GM19035 (cell line): ENCODE results near the gene TTC4.

Experiments
- ATAC-seq: cut with Tn5 transposase; IDR thresholded peaks from one replicate; pipeline ENCODE4 v1.9.1; 2021; ENCODE audit not compliant: unreplicated experiment

TTC4 gene, protein sequence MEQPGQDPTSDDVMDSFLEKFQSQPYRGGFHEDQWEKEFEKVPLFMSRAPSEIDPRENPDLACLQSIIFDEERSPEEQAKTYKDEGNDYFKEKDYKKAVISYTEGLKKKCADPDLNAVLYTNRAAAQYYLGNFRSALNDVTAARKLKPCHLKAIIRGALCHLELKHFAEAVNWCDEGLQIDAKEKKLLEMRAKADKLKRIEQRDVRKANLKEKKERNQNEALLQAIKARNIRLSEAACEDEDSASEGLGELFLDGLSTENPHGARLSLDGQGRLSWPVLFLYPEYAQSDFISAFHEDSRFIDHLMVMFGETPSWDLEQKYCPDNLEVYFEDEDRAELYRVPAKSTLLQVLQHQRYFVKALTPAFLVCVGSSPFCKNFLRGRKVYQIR

DNA sequence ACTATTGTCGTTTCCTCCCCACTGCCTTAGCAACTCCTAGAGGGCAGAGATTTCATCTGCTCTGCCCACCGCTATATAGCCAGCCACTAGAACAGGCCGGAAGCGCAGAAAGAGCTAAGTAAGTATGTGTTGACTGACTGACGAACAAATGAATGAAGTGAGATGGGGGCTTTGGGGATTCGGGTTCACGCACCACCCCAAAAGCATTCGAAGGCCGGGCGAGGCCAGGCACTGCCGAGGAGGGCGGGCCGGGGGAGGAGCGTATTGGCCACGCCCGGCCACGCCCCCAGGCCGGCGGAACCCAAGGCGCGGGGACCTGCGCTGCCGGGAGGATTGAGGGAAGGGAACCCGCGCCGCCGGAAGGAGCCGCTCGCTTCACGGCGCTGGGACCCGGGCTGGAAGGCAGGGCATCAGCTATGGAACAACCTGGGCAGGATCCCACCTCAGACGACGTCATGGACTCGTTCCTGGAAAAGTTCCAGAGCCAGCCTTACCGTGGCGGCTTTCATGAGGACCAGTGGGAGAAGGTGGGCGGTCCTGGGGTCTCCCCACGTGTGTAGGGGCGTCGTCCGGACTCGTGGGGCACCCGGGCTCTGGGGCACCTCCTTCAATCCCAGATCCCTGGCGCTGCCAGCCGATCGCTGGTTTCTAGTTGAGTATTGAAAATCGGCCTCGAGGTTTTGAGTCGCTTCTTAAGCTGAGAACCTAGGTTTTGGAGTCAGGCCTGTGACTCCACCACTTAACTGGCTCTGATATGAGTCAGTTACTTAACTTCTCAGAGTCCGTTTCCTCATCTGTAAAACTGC is at the start of gene TTC4:
Gene TTC4, plus strand, starts transcription at position 369 of the 806 bp plus-strand sequence. Its CDS starts 48 bp downstream, at position 417.
- ATAC-seq = peak; percentile 95

DNA sequence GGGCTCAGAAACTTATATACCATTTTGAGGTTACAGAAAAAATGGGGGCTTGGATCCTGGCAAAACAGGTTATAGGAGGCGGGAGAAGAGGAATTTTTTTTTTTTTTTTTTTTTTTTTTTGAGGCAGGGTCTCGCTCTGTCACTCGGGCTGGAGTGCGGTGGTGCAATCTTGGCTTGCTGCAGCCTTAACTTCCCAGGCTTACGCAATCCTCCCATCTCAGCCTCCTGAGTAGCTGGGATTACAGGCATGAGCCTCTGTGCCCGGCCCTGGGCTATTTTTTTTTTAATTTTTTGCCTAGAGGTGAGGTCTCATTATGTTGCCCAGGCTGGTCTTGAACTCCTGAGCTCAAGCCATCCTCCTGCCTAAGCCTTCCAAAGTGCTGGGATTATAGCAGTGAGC is 49.3 kb upstream of the TTC4 start:
- ATAC-seq = no peak

DNA sequence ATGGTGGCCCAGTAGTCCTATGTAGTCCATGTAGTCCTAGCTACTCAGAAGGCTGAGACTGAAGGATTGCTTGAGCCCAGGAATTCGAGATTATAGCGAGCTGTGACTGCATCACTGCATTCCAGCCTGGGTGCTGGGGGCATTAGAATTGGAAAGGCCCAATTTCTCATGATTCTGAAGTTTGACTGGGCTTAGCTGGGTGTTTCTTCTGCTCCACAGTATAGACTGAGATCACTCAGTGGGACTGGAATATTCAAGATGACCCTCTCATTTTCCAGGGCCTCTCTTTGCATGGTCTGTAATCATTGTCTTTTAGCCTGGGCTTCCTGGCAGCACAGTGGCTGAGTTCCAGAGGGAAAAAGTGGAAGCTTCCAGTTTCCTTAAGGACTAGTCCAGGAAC is 47.9 kb upstream of the TTC4 start:
- no peak for ATAC-seq

DNA sequence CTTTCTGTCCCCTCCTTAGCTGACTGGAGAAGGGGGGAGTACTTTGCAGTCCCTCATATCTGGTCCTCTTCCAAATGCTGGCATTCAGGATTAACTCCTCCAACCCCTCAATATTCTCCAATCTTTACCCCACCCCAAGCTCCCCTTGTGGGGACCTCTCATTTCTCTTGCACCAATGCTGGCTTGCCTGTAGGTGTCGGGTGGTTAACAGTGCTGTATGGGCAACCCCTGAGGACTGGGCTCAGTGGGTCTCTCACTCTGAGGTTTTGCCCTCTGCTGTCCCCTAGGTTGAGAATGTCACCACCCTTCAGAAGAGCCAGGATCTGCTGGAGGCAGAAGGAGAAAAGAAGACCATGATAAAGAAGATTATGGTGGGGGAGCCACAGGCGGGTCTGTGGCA is 47.1 kb upstream of the TTC4 start:
- ATAC-seq = no peak

DNA sequence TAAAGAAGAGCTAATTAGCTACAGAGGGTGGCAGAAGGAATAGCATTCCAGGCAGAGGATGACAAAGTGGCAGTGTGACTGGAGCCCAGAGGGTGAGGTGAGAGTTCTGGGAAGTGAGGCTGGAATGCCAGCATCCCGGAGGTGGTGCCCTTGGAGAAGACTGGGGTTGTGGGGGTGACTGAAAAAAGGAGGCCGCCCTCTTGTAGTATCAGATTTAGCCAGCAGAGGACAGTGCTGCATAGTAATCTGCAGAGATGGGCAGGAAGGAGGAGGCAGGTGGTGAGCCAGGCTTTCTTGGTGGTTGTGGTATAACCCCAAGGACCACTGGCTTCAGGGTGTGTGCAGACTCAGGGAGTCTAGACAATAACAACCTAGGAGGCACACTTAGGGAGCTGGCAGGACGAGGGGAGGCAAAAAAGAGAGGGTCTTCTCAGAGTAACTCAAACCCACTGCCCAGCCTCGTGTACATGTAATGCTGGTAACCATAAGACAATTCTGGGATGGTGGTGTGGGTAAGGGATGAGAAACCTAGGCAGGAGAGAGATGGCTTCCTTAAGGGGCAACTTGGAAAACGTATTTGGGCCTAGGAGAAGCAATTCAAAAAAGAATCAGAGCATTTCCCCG is 43.6 kb upstream of the TTC4 start:
- ATAC-seq = peak; percentile 58

DNA sequence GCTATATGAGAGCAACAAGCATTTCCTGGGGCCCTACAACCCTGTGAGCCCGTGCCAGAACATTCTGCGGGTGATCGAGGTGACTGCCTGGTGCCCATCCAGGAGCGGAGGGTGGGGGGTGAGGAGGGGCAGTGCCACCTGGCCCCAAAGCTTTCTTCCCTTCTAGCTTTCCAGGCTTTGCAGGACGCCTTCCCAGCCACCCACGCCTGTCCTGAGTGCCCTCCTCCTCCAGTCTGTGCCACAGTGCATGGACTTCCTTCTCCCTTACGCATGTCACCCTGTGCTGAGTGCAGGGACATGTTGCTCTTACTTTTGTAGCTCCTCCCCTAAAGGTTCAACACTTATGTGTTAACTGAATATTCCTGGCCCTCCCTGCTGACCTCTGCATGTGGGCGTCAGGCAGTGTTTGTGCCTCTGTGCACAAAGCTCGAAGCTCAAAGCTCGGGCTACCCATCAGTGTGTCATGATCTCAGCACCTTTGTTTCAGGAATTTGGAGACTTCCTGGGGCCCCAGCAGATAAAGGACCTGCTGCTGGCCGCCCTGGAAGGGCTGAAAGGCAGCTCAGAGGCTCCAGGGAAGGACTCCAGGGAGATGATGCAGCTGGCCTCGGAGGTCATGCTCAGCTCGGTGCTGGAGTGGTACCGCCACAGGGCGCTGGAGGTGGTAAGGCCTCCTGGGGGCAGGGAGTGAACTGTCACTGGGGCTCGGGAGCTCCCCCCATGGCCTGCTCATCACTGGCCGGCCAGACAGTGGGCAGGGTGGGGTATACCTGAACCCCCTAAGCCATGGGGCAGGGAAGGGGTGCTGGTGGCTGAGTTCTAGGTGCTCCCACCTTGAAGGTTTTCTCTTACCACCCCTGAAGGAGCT is 36.7 kb upstream of the TTC4 start:
- no peak for ATAC-seq

DNA sequence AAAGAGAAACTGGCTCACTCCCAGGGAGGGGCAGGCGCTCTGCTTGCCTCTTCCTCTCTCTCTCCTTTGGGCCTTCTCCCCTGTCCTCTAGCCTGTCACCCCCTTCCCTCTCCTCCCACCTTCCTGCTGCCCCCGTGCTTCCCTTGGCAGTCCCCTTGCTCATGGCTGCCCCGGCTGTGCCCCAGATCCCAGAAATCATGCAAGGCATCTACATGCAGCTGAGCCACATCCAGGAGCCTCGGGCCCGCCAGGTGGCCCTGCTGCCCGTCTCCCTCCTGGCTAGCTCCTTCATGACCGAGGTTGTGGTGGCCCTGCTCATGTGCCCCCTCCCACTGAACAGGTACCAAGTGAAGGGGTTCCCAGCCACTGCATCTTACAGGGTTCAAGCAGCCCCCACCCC is 36.0 kb upstream of the TTC4 start:
- no peak for ATAC-seq

DNA sequence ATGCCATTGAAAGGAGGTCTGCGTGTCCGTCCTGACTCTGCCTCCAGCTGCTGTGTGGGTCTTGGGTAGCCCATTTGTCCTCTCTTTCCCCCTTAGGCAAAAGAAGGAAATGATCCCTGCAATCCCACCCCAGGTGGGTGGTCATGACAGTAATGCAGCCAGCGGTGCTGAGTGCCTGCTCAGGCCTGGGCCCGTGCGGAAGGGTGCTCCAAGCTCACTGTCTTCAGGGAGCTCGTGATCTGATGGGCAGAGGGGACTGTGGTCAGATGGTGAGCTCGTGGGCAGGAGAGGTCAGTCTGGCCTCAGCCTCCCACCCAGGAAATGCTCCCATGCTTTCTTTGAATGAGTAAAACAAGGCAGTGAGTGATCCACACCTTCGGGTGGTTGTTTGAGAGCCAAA is 35.3 kb upstream of the TTC4 start:
- ATAC-seq = no peak

DNA sequence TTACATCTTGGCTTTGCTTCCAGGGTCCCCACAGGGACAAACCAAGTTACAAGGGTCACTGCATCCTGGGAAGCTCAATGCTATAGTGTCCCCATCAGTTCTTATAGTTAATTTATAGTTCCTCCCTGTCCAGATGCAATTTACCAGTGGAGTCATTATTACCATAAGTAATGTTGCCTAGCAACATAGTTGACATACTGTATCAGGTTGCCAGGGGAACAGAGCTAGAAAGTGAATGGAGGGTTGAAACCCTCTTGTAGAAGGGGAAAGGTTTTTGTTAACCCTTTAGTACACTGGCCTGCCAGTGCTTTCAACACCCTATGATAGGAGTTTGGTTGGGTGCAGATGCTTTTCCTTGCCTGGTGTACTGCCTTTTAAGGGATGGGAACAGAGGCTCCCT is 34.3 kb upstream of the TTC4 start:
- no peak for ATAC-seq

DNA sequence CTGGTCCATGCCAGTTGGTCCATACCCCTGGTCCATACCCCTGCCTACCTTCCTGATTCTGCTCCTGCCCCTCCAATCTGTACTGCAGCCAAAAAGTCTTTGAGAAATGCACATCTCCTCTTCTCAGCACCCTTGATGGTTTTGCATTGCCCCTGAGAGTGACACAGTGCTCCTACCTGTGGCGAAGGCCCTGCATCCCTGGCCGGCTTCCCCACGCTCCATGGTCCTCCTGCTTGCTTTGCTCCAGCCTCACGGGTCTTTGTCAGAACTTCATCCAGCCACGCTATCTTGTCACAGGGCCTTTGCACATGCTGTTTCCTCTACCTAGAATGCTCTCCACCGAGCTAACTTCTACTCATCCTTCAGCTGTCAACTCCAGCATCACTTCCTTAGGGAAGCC is 32.2 kb upstream of the TTC4 start:
- ATAC-seq = no peak

DNA sequence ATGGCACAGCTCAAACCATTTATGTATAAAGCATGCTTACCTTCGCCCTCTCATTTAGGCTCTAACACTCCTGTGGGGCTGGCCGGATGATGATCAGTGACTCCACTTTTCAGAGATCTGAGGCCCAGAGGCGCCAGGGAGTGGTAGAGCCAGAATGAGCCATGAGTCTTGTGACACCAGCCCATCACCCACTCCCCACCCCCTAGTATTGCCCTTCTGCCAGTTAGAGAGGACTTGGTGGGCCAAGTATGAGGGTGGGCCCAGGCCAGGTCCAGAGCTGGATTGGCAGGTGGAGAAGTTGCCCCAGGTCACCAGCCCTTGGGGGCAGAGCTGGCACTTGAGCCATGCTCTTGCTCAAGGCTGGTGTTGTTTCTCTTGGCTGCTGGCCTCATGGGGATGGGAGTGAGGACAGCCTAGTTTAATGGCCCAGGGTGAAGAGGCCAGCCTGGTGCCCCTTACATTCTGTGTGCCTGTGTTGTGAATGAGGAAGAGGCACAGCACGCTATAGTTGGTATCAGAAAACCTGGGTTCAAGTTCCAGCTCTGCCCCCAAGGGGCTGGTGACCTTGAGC is 30.2 kb upstream of the TTC4 start:
- ATAC-seq = no peak

DNA sequence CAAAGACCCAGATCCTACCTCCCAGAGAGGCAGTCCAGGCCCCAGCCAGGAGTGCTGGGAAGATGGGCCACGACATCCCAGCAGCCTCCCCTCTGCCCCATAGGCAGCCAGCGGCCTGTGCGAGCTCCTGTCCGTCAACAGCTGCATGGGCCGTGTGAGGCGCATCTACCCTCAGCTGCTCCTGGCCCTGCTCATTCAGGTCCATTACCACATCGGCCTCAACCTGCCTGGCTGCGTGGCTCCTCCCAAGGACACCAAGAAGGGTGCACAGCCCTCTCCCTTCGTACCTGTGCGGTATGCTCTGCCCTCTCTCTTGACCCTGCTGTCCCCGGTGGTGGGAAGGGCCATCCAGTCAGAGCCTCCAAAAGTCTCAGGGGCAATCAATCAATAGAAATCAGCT is 29.5 kb upstream of the TTC4 start:
- no peak for ATAC-seq

DNA sequence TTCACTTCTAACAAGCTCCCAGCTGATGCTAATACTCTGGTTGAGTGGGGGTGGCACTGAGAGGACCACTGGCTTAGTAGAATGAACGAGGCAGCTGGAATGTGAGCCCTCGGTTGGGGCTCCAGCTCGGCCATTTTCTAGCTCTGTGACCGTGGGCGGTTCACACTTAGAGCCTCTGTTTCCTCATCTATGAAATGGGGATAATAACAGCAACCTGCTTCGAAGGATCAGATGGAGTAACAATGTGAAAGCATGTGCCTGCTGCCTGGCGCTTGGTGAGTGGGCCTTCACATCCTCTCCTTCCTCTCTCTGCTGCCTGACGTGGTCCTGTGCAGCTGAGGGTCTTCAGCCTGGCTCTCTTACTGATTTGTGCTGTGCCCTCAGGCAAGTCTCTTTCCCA is 20.9 kb upstream of the TTC4 start:
- no peak for ATAC-seq

DNA sequence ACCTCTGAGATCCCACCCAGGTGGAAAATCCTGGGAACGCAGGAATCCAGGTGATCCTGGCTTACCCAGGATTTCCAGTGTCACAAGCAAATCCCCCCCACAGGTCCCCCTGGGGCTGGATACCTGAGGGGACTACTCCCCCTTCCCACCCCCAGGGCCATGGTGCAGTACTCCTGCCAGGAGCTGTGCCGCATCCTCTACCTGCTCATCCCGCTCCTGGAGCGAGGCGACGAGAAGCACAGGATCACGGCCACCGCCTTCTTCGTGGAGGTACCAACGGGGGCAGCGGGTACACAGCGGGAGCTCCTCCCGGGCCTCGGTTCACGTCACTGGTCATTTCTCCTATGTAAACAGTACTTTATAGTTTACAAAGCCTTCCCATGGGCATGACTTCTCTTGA is 20.4 kb upstream of the TTC4 start:
- ATAC-seq = no peak

DNA sequence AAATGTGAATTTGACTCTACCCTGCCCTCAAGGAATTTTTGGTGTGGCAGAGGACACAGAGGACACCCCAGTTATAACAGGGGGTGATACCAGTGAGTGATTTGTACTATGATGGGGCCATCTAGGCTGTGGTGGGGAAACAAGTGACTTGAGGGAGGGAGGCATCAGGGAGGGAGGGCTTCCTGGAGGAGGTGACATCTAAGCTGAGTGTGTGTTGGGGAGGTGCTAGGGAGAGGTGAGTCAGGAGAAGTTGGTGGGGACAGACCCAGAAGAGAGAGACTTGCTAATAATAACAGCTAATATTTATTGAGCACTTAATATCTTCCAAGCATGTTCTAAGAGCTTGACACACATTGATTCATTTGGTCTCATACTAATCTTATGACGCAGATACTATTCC is 19.9 kb upstream of the TTC4 start:
- ATAC-seq = no peak

DNA sequence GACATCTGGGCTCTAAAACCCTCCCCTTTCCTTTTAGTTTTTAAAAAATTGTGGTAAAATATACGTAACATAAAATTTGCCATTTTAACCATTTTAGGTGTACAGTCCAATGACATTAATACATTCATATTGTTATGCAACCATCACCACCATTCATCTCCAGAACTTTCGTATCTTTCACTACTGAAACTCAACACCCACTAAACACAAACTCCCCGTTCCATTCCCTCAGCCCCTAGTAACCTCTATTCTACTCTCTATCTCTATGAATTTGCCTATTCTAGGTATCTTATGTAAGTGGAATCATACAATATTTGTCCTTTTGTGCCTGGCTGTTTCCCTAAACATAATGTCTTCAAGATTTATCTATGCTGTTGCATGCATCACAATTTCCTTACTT is 19.4 kb upstream of the TTC4 start:
- no peak for ATAC-seq

DNA sequence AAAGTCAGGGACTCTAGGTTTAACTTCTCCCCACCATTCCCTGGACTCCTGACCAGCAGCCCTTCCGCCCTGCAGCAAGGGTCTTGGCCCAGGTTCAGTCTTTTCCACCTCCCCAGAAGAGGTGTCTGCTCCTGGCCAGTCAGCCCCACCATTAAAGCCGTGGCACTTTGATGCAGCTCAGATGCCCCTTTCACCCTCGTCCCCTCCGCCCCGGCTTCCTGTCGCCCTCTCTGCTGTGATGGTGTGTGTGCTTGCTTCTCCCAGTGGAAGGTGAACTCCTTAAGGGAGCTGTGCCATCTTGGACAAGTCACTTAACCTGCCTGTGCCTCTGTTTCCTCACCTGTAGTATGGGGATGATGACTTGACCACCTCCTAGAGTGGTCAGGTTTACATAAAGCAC is 17.8 kb upstream of the TTC4 start:
- no peak for ATAC-seq

DNA sequence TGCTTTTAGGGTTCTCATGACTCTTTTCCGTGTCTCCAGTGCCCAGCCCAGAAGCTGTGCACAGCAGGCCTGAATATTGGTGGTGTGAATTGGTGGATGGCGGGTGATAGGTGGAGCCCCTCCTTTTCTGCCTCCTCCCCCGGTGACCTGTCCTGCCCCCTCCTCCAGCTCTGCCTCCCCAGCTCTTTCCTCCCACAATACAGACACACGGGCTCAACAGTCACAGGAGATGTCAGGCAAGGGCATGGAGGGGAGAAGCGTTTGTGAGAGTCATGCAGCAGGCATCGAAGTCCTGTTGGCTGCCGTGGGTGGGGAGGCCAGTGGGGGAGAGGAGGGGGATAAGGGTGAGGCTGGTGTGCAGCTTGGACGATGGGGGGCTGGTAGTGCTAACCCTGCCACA is 17.3 kb upstream of the TTC4 start:
- ATAC-seq = no peak

DNA sequence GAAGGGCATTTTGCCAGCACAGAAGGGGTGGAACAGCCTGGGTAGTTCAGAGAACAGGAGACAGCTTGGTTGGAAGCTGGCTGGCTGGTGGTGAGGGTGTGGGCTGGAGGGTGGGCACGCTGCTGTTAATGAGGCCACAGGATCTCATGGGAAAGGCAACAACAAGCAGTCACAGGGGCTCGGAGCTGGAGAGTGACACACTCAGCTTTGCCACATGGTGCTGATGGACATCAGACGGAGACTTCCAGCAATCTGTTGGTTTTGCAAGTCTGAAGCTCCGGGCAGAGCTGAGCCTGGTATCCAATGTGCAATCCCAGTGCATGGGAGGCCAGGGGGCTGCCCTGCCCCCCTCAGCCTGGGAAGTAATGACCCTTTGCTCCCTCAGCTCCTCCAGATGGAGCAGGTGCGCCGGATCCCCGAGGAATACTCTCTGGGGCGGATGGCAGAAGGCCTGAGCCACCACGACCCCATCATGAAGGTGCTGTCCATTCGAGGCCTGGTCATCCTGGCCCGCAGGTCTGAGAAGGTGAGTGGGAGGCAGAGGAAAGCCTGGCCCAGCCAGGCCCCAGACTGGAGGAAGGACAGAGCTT is 15.6 kb upstream of the TTC4 start:
- ATAC-seq = no peak

DNA sequence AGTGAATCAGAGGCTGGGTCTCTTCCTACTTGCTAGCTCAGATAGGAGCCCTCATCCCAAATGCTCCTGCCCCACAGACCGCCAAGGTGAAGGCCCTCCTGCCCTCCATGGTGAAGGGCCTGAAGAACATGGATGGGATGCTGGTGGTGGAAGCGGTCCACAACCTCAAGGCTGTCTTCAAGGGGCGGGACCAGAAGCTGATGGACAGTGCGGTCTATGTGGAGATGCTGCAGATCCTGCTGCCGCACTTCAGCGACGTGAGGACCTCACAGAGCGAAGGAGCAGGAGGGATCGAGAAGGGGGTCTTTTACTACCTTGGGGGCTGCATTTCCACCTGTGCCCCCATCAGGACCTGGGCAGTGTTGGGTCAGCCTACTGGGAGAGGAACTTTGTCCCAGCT is 14.6 kb upstream of the TTC4 start:
- no peak for ATAC-seq
